SK-N-SH treated with all-trans-retinoic acid at 6 μM for 48 hours (cell line): ENCODE data around the gene B3GNT9.

Source experiments
- GLIS3 ChIP-seq: fragments of 250-450 bp; sonication (Bioruptor Pico); IDR thresholded peaks from 2 replicates; pipeline ENCODE4 v1.5.0; 2020; ENCODE audit warnings: mild to moderate bottlenecking, moderate library complexity
- SNAI2 ChIP-seq: fragments of 250-450 bp; sonication (Bioruptor Pico); IDR thresholded peaks from 2 replicates; pipeline ENCODE4 v1.5.0; 2020; ENCODE audit warnings: mild to moderate bottlenecking, moderate library complexity
- TCF4 ChIP-seq: fragments of 250-450 bp; sonication (Bioruptor Pico); IDR thresholded peaks from 2 replicates; pipeline ENCODE4 v1.8.0; 2021; ENCODE audit warnings: mild to moderate bottlenecking, moderate library complexity, borderline replicate concordance
- TOX ChIP-seq: fragments of 250-450 bp; sonication (Bioruptor Pico); IDR thresholded peaks from 2 replicates; pipeline ENCODE4 v1.8.0; 2021; ENCODE audit warnings: mild to moderate bottlenecking, moderate library complexity, borderline replicate concordance
- ZFP3 ChIP-seq: fragments of 250-450 bp; sonication (Bioruptor Pico); IDR thresholded peaks from 2 replicates; pipeline ENCODE4 v1.5.0; 2020; ENCODE audit warnings: mild to moderate bottlenecking, moderate library complexity
- ZFP30 ChIP-seq: fragments of 450-650 bp; formaldehyde crosslinking; IDR thresholded peaks from 2 replicates; pipeline ENCODE4 v1.5.0; 2022; ENCODE audit warnings: mild to moderate bottlenecking, moderate library complexity
- ZNF70 ChIP-seq: fragments of 450-650 bp; formaldehyde crosslinking; IDR thresholded peaks from 2 replicates; pipeline ENCODE4 v1.5.0; 2020; ENCODE audit warnings: mild to moderate bottlenecking, moderate library complexity
- TF ChIP-seq, protein P1 (sequence below): fragments of 250-450 bp; sonication (Bioruptor Pico); IDR thresholded peaks from 2 replicates; pipeline ENCODE4 v1.5.1; 2020; ENCODE audit warnings: low read depth, mild to moderate bottlenecking, moderate library complexity
- TF ChIP-seq, protein P2 (sequence below): fragments of 250-450 bp; sonication (Bioruptor Pico); IDR thresholded peaks from 2 replicates; pipeline ENCODE4 v1.8.0; 2020; ENCODE audit warnings: mild to moderate bottlenecking, moderate library complexity, borderline replicate concordance
- TF ChIP-seq, protein P3 (sequence below): fragments of 250-450 bp; sonication (Bioruptor Pico); IDR thresholded peaks from 2 replicates; pipeline ENCODE4 v1.8.0; 2021; ENCODE audit warnings: low read depth, mild to moderate bottlenecking, moderate library complexity, borderline replicate concordance

DNA sequence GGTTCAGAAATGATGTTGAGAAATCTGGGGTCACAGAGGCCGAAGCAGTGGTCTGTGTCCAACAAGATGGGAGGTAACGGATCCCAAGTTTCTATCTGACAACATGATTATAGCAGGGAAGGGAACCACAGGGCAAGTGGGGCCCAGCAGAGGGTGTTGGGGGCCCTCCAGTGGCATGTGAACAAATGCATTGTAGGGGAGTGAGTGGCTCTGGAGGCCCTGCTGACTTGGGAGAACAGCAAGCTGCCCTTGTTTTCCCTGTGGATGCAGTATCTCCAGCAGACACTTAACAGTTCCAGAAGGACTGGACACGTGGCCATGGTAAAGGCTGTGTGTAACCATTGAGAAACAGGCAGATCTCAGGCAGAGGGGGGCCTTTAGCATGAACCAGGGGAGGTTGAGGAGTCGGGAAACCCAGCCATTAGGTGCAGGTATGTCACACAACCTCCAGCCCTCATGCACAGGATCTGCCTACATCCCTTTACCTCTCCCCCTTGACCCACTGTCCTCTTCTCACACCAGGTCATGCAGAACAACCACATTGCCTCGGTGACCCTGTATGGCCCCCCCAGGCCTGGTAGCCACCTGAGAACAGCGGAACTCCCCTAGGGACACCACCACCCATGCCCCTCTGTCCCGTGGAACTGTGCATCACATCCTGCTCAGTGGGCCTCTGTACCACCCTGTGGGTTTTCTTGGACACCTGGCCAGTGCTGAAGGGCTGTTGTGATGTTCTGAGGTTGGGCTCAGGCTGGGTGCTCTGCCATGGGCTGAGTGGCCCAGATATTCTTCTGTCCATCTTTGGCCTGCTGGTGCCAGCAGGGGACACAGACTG is 4.1 kb downstream of the B3GNT9 start:
- no peak for TF ChIP-seq GLIS3
- TF ChIP-seq TCF4 (CRISPR knock-in tag): no peak
- no peak for TF ChIP-seq SNAI2 (CRISPR knock-in tag)
- TF ChIP-seq, protein P1, sequence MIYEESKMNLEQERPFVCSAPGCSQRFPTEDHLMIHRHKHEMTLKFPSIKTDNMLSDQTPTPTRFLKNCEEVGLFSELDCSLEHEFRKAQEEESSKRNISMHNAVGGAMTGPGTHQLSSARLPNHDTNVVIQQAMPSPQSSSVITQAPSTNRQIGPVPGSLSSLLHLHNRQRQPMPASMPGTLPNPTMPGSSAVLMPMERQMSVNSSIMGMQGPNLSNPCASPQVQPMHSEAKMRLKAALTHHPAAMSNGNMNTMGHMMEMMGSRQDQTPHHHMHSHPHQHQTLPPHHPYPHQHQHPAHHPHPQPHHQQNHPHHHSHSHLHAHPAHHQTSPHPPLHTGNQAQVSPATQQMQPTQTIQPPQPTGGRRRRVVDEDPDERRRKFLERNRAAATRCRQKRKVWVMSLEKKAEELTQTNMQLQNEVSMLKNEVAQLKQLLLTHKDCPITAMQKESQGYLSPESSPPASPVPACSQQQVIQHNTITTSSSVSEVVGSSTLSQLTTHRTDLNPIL (CRISPR knock-in tag): no peak
- TF ChIP-seq, protein P2, sequence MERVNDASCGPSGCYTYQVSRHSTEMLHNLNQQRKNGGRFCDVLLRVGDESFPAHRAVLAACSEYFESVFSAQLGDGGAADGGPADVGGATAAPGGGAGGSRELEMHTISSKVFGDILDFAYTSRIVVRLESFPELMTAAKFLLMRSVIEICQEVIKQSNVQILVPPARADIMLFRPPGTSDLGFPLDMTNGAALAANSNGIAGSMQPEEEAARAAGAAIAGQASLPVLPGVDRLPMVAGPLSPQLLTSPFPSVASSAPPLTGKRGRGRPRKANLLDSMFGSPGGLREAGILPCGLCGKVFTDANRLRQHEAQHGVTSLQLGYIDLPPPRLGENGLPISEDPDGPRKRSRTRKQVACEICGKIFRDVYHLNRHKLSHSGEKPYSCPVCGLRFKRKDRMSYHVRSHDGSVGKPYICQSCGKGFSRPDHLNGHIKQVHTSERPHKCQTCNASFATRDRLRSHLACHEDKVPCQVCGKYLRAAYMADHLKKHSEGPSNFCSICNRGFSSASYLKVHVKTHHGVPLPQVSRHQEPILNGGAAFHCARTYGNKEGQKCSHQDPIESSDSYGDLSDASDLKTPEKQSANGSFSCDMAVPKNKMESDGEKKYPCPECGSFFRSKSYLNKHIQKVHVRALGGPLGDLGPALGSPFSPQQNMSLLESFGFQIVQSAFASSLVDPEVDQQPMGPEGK (CRISPR knock-in tag): no peak
- no peak for TF ChIP-seq ZFP3 (CRISPR knock-in tag)
- TF ChIP-seq TOX (CRISPR knock-in tag): no peak
- TF ChIP-seq ZFP30 (CRISPR knock-in tag): no peak
- TF ChIP-seq, protein P3, sequence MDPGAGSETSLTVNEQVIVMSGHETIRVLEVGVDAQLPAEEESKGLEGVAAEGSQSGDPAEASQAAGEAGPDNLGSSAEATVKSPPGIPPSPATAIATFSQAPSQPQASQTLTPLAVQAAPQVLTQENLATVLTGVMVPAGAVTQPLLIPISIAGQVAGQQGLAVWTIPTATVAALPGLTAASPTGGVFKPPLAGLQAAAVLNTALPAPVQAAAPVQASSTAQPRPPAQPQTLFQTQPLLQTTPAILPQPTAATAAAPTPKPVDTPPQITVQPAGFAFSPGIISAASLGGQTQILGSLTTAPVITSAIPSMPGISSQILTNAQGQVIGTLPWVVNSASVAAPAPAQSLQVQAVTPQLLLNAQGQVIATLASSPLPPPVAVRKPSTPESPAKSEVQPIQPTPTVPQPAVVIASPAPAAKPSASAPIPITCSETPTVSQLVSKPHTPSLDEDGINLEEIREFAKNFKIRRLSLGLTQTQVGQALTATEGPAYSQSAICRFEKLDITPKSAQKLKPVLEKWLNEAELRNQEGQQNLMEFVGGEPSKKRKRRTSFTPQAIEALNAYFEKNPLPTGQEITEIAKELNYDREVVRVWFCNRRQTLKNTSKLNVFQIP (CRISPR knock-in tag): no peak
- TF ChIP-seq ZNF70: no peak
